IMR-90 (cell line): ENCODE results near the gene MDP1. TPM values are rescaled to one million over a fixed set of nuclear protein-coding genes. Genes with fewer than 3 reads are reported as not detected.
"Not testable (repeated sequence)": the region's sequence is repeated elsewhere in the genome, so short reads cannot be mapped to it uniquely, and the experiment has no call there.

Experiments
- ATAC-seq: fragments of 200-7000 bp; cut with Tn5 transposase; 2 replicates; pipeline ENCODE4 v1.9.1; 2020; ENCODE audit warnings: low read depth, mild to moderate bottlenecking, moderate library complexity
- BruUV-seq: library from RNA; stranded (reverse); fragments of 400-500 nt; replicated peaks from 2 replicates; lab custom pipeline; 2021; lab: Mats Ljungman, UMichigan
- CTCF ChIA-PET: fragments of 300-600 bp; formaldehyde crosslinking; extraction: SDS; loops from one replicate; lab custom pipeline; 2021; ENCODE audit warnings: antibody characterized with exemption; lab: Yijun Ruan, JAX
- POLR2A ChIA-PET: fragments of 300-600 bp; sonication (Branson Sonifier 250); formaldehyde crosslinking; loops from one replicate; lab custom pipeline; 2022; ENCODE audit warnings: antibody characterized with exemption; ENCODE audit not compliant: unreplicated experiment; lab: Charles Lee
- DNase-seq: peaks from one replicate; pipeline ENCODE4 v3.0.0; 2013
- H2AFZ ChIP-seq: replicated peaks from 2 replicates; pipeline ENCODE3; 2013; ENCODE audit warnings: low read length, mild to moderate bottlenecking; ENCODE audit not compliant: poor library complexity
- H2AK5ac ChIP-seq: 2 replicates; pipeline ENCODE4 v1.6.1; 2013; ENCODE audit warnings: low read depth, low read length, inconsistent platforms
- H2AK9ac ChIP-seq: replicated peaks from 2 replicates; pipeline ENCODE3; 2013; ENCODE audit warnings: mild to moderate bottlenecking, low read depth, low read length, moderate library complexity; ENCODE audit not compliant: poor library complexity
- H2BK120ac ChIP-seq: 2 replicates; pipeline ENCODE4 v1.6.1; 2013; ENCODE audit warnings: low read depth, low read length, inconsistent platforms
- H2BK15ac ChIP-seq: 3 replicates; pipeline ENCODE4 v1.6.1; 2013; ENCODE audit warnings: low read depth, low read length, inconsistent platforms
- H2BK20ac ChIP-seq: 2 replicates; pipeline ENCODE4 v1.6.1; 2013; ENCODE audit warnings: low read depth, mild to moderate bottlenecking, inconsistent platforms, low read length, moderate library complexity
- H2BK5ac ChIP-seq: 2 replicates; pipeline ENCODE4 v1.6.1; 2013; ENCODE audit warnings: mild to moderate bottlenecking, low read depth, low read length, inconsistent platforms; ENCODE audit not compliant: poor library complexity, severe bottlenecking
- H3K14ac ChIP-seq: replicated peaks from 2 replicates; pipeline ENCODE4 v1.6.1; 2013; ENCODE audit warnings: low read depth, low read length, inconsistent platforms
- H3K18ac ChIP-seq: 2 replicates; pipeline ENCODE4 v1.6.1; 2013; ENCODE audit warnings: low read depth, low read length, control low read depth
- H3K23ac ChIP-seq: 2 replicates; pipeline ENCODE4 v1.6.1; 2013; ENCODE audit warnings: low read depth, low read length, inconsistent platforms
- H3K27ac ChIP-seq: 2 replicates; pipeline ENCODE4 v1.5.1; 2013; ENCODE audit warnings: mild to moderate bottlenecking, control low read depth, low read length; ENCODE audit not compliant: insufficient read depth
- H3K27me3 ChIP-seq: 2 replicates; pipeline ENCODE4 v1.6.1; 2013; ENCODE audit warnings: low read length; ENCODE audit not compliant: control insufficient read depth, insufficient read depth
- H3K36me3 ChIP-seq: 2 replicates; pipeline ENCODE4 v1.6.1; 2013; ENCODE audit warnings: low read length, mixed read lengths; ENCODE audit not compliant: control insufficient read depth, insufficient read depth
- H3K4ac ChIP-seq: 2 replicates; pipeline ENCODE4 v1.6.1; 2013; ENCODE audit warnings: low read depth, low read length, inconsistent platforms
- H3K4me1 ChIP-seq: 2 replicates; pipeline ENCODE4 v1.6.1; 2013; ENCODE audit warnings: low read length, mixed read lengths; ENCODE audit not compliant: control insufficient read depth, insufficient read depth
- H3K4me2 ChIP-seq: 2 replicates; pipeline ENCODE4 v1.6.1; 2013; ENCODE audit warnings: low read depth, mild to moderate bottlenecking, control low read depth, low read length, moderate library complexity
- H3K4me3 ChIP-seq: 2 replicates; pipeline ENCODE4 v1.5.1; 2013; ENCODE audit warnings: low read depth, mild to moderate bottlenecking, control low read depth, low read length, moderate library complexity; ENCODE audit not compliant: insufficient read depth
- H3K56ac ChIP-seq: 2 replicates; pipeline ENCODE4 v1.6.1; 2013; ENCODE audit warnings: low read length, inconsistent platforms; ENCODE audit not compliant: insufficient read depth; ENCODE audit errors: extremely low read depth
- H3K79me1 ChIP-seq, 2 experiments: 2 replicates each; pipeline ENCODE4 v1.6.1; 2013; ENCODE audit warnings: low read length in 2 of 2, inconsistent platforms in 1 of 2, low read depth in 1 of 2
- H3K9ac ChIP-seq: 2 replicates; pipeline ENCODE4 v1.6.1; 2013; ENCODE audit warnings: low read depth, low read length, control low read depth
- H3K9me1 ChIP-seq: 2 replicates; pipeline ENCODE4 v1.6.1; 2013; ENCODE audit warnings: low read length, inconsistent platforms; ENCODE audit not compliant: insufficient read depth
- H3K9me3 ChIP-seq: 2 replicates; pipeline ENCODE4 v1.6.1; 2013; ENCODE audit warnings: low read length; ENCODE audit not compliant: control insufficient read depth, insufficient read depth
- H4K20me1 ChIP-seq: 2 replicates; pipeline ENCODE4 v1.6.1; 2013; ENCODE audit warnings: low read length, inconsistent platforms; ENCODE audit not compliant: insufficient read depth
- H4K5ac ChIP-seq: 2 replicates; pipeline ENCODE4 v1.6.1; 2013; ENCODE audit warnings: mild to moderate bottlenecking, low read depth, low read length, control low read depth
- H4K8ac ChIP-seq, 2 experiments: 2 replicates each; pipeline ENCODE4 v1.6.1; 2013; ENCODE audit warnings: low read depth in 2 of 2, low read length in 2 of 2, control low read depth in 1 of 2, inconsistent platforms in 1 of 2
- H4K91ac ChIP-seq: 2 replicates; pipeline ENCODE4 v1.6.1; 2013; ENCODE audit warnings: low read depth, low read length, inconsistent platforms; ENCODE audit not compliant: insufficient read depth
- CEBPB ChIP-seq: IDR thresholded peaks from 2 replicates; pipeline ENCODE4 v1.6.1; 2012; ENCODE audit warnings: low read depth, low read length, improper control_type of control experiment
- ELK1 ChIP-seq: fragments of 150-350 bp; IDR thresholded peaks from 2 replicates; pipeline ENCODE4 v1.6.1; 2016; ENCODE audit warnings: low read depth, mild to moderate bottlenecking, low read length, moderate library complexity, borderline replicate concordance
- RFX5 ChIP-seq: IDR thresholded peaks from 2 replicates; pipeline ENCODE4 v1.8.0; 2012; ENCODE audit warnings: low read depth, mild to moderate bottlenecking, low read length, moderate library complexity
- SMC3 ChIP-seq: fragments of 150-350 bp; IDR thresholded peaks from 2 replicates; pipeline ENCODE4 v1.6.1; 2016; ENCODE audit warnings: low read depth, mild to moderate bottlenecking, antibody characterized with exemption, low read length, moderate library complexity
- WGBS, 2 experiments: methylation state at CpG; one replicate each; pipeline versions ENCODE4 v1.1.5 to v1.1.7; 2013; ENCODE audit warnings: missing lambda C conversion rate in 2 of 2; ENCODE audit not compliant: insufficient read length in 1 of 2; ENCODE audit errors: extremely low coverage in 2 of 2; 5-methylcytosine and 5-hydroxymethylcytosine counted together
- dilution Hi-C: fragments of 300-500 bp; cut with HindIII; formaldehyde crosslinking; loops from one replicate; pipeline ENCODE4 v1.14.3; 2018; ENCODE audit warnings: low sequenced_read_pairs; ENCODE audit not compliant: unreplicated experiment
- in situ Hi-C: fragments of 300-500 bp; cut with MboI; formaldehyde crosslinking; loops from 3 replicates; pipeline ENCODE4 v1.14.3; 2019; ENCODE audit warnings: low sequenced_read_pairs, inconsistent platforms, mixed read lengths
- intact Hi-C: fragments of 100-400 bp; cut with micrococcal nuclease; formaldehyde crosslinking; loops from 2 replicates; pipeline ENCODE4 v1.10.0; 2022
- polyA plus RNA-seq, 3 experiments: library from polyadenylated mRNA; depleted of rRNA; stranded (reverse); fragments of >200 nt; gene quantifications; 2 replicates each; pipeline ENCODE4 v1.2.3, GENCODE V29; 2012; ENCODE audit warnings: low replicate concordance in 1 of 3
- total RNA-seq: library from RNA; depleted of rRNA; stranded (reverse); fragments of >200 nt; gene quantifications from 2 replicates; pipeline ENCODE4 v1.2.3, GENCODE V29; 2012

The MDP1 gene
- total and polyA plus RNA-seq, 2 of the 4 experiments (the other 2 are of a cell fraction), result 15.1 to 17.8 TPM

GRCh38 chr14:24224618-24225071 lies 8.8 kb upstream of the MDP1 start:
- DNase-seq (peak; percentile 87), ATAC-seq (peak; percentile 83)
- Histone ChIP-seq H3K9me1 (peaks cover 3% of the 10 kb centered on the region; the same call in 1 of the 2 replicates), H4K91ac (0 out of 2 replicates have a peak overlapping the region, but pooled peaks have one; percentile 4), H3K56ac (no peak overlapping the region), H3K79me1 (peaks cover 9 to 51% of the 10 kb centered on the region in 2 experiments), H2BK15ac (no peak overlapping the region), H3K27me3 (no peaks in the 10 kb centered on the region), H3K36me3 (peaks cover 6% of the 10 kb centered on the region; the same call in 1 of the 2 replicates), H4K8ac (peak overlapping the region in 1 of 2 experiments; percentile 6; a peak in 1 of 4 replicates), H3K4me1 (peaks cover 4% of the 10 kb centered on the region), H2BK20ac (no peak overlapping the region), H3K14ac (no peak overlapping the region), H3K23ac (0 out of 2 replicates have a peak overlapping the region, but pooled peaks have one; percentile 37), H2AK9ac (no peak overlapping the region), H3K18ac (peak overlapping the region; percentile 52; the same call in 1 of the 2 replicates), H3K27ac (peak overlapping the region; percentile 44), H2AK5ac (peak overlapping the region; percentile 12; the same call in 1 of the 2 replicates), H3K9me3 (no peaks in the 10 kb centered on the region), H3K4ac (peak overlapping the region; percentile 53; the same call in 1 of the 2 replicates), H2BK120ac (peak overlapping the region; percentile 18; the same call in 1 of the 2 replicates), H3K4me2 (peak overlapping the region; percentile 20; the same call in 1 of the 2 replicates), H3K9ac (no peak overlapping the region), H4K5ac (peak overlapping the region; percentile 12; the same call in 1 of the 2 replicates), H3K4me3 (no peak overlapping the region), H2AFZ (no peak overlapping the region), H4K20me1 (no peaks in the 10 kb centered on the region; the same call in 1 of the 2 replicates), H2BK5ac (peak overlapping the region; percentile 73)
- no peak for TF ChIP-seq RFX5
- TF ChIP-seq SMC3, result no peak
- TF ChIP-seq ELK1, result no peak
- peak; percentile 70; the same call in 1 of the 2 replicates for TF ChIP-seq CEBPB
- dilution Hi-C loops, result no loop called here
- in situ Hi-C loops, result no loop called here
- ChIA-PET CTCF (no interaction called here), POLR2A (no interaction called here)
- WGBS, 2 experiments, result 53% methylated on average over 4 of the region's 7 CpGs; no CpG with 5 or more reads in 1 of the 2 experiments
- no TSS peak for BruUV-seq
- intact Hi-C loops, result no loop called here

- H3K4me2 ChIP-seq, H3K4me1 ChIP-seq, H4K91ac ChIP-seq, H2BK20ac ChIP-seq, BruUV-seq, H3K18ac ChIP-seq, POLR2A ChIA-PET, H3K9ac ChIP-seq, H3K9me1 ChIP-seq, H3K9me3 ChIP-seq, H2AK9ac ChIP-seq, ATAC-seq, intact Hi-C loops, DNase-seq, dilution Hi-C loops, in situ Hi-C loops, H3K36me3 ChIP-seq, H3K14ac ChIP-seq, H2BK120ac ChIP-seq, H3K27me3 ChIP-seq, H3K23ac ChIP-seq, H4K5ac ChIP-seq, CTCF ChIA-PET, H4K20me1 ChIP-seq, H3K27ac ChIP-seq, H2BK15ac ChIP-seq, H2AK5ac ChIP-seq, H2AFZ ChIP-seq, H3K4me3 ChIP-seq, H3K56ac ChIP-seq: not testable (repeated sequence)
- Histone ChIP-seq H3K79me1 (peaks cover 12 to 53% of the 10 kb centered on the region in 2 experiments), H3K4ac (peak overlapping the region; percentile 22; the same call in 1 of the 2 replicates), H2BK5ac (peak overlapping the region; percentile 23), H4K8ac (peak overlapping the region in 1 of 2 experiments; percentile 25; a peak in 1 of 4 replicates)
- 100% methylated on average over 1 of the region's 4 CpGs; no CpG with 5 or more reads in 1 of the 2 experiments for WGBS, 2 experiments
Measured at GRCh38 chr14:24222987-24223386, 7.1 kb upstream of the MDP1 start.
